ENCODE measurements around the gene CHRNA1.

GRCh38 chr2:174702541-174702940, 61.7 kb downstream of the CHRNA1 start:
- TF ChIP-seq EZH2phosphoT487 (conservative IDR thresholded peaks at IDR 0.05; ENCODE audit: low read length): no peak
- TF ChIP-seq, protein P1, sequence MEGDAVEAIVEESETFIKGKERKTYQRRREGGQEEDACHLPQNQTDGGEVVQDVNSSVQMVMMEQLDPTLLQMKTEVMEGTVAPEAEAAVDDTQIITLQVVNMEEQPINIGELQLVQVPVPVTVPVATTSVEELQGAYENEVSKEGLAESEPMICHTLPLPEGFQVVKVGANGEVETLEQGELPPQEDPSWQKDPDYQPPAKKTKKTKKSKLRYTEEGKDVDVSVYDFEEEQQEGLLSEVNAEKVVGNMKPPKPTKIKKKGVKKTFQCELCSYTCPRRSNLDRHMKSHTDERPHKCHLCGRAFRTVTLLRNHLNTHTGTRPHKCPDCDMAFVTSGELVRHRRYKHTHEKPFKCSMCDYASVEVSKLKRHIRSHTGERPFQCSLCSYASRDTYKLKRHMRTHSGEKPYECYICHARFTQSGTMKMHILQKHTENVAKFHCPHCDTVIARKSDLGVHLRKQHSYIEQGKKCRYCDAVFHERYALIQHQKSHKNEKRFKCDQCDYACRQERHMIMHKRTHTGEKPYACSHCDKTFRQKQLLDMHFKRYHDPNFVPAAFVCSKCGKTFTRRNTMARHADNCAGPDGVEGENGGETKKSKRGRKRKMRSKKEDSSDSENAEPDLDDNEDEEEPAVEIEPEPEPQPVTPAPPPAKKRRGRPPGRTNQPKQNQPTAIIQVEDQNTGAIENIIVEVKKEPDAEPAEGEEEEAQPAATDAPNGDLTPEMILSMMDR (IDR thresholded peaks at IDR 0.05; ENCODE audit: insufficient read depth, low read length, poor library complexity, severe bottlenecking): no peak

All from SU-DHL-6 (cell line).